Adrenal gland (tissue), 5 donors: ENCODE measurements around the gene FAM53B.

Experiments used
- CTCF ChIP-seq, 6 experiments: fragments of 450-650 bp in 4 of 6; fragments of 200-600 bp in 2 of 6; sonication (generic) in 1 of 6; IDR thresholded peaks; 1 replicate in 5 of 6; 2 replicates in 1 of 6; pipeline versions ENCODE4 v1.5.1 to v1.8.0; 2016 to 2021; ENCODE audit warnings: antibody characterized with exemption in 6 of 6, mild to moderate bottlenecking in 2 of 6, moderate library complexity in 1 of 6
- POLR2A ChIP-seq, 2 donors: fragments of 450-650 bp; IDR thresholded peaks; one replicate each; pipeline ENCODE4 v1.6.1; 2017; ENCODE audit warnings: antibody characterized with exemption in 2 of 2, mild to moderate bottlenecking in 2 of 2, moderate library complexity in 1 of 2
- donor health status: DM: no; HTN: no; CAD: no.

GRCh38 chr10:124689911-124690498 lies 54.2 kb downstream of the FAM53B start:
- no peak for TF ChIP-seq POLR2A (IDR thresholded peaks at IDR 0.05)
- no peak for TF ChIP-seq CTCF (IDR thresholded peaks at IDR 0.05)
